ENCODE results near the gene SLC6A5. TPM values are rescaled to one million over a fixed set of nuclear protein-coding genes. Genes with fewer than 3 reads are reported as not detected.

Gene SLC6A5
- total RNA-seq, 6 experiments from 2014 or later: not detected

DNA sequence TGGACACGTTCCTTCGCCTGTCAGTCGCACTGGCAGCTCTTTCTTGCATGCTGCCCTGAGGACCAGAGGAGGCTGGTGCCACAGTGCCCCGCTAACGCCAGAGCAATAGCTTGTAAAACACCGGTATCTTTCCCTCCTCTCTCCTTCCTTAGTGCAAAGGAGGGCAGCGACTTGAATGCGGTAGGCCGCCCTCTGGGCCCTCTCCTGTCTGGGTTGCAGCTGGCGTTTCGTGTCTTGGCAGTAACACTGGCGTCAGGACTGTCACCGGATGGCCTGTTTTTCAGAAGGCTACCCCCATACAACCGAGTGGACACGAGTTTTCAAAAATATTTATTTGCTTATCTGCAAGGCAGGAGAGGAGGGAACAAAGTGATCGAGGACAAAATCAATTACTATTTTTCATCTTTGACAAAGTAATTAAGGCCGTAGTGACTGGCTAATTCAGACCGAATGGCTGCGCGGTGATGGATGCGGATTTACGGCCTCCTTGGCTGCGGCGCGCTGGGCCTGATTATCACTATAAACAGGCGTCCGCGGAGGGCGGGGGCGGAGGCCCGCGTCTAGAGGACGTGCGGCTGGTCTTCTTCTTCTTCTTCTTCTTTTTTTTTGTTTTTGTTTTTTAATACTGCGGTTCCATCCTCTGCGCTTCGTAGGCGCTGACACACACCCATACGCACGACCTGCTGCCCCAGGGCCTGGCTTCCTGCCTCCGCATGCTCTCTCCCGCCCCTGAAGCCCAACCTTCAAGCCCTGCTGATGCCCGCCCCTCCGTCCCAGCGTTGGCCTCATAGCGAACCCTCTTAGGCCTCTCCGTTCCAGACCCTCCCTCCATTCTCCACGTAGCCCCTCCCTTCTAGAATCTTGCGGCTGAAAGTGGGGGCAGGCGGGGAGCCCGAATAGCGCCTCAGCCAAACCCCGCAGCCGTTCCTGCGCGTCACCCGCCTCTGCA lies 2.9 kb upstream of the SLC6A5 start:
- TF ChIP-seq, protein P1, sequence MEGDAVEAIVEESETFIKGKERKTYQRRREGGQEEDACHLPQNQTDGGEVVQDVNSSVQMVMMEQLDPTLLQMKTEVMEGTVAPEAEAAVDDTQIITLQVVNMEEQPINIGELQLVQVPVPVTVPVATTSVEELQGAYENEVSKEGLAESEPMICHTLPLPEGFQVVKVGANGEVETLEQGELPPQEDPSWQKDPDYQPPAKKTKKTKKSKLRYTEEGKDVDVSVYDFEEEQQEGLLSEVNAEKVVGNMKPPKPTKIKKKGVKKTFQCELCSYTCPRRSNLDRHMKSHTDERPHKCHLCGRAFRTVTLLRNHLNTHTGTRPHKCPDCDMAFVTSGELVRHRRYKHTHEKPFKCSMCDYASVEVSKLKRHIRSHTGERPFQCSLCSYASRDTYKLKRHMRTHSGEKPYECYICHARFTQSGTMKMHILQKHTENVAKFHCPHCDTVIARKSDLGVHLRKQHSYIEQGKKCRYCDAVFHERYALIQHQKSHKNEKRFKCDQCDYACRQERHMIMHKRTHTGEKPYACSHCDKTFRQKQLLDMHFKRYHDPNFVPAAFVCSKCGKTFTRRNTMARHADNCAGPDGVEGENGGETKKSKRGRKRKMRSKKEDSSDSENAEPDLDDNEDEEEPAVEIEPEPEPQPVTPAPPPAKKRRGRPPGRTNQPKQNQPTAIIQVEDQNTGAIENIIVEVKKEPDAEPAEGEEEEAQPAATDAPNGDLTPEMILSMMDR (IDR thresholded peaks at IDR 0.05): no peak
- no peak for TF ChIP-seq POLR2A (IDR thresholded peaks at IDR 0.05)
- peaks cover 0 to 10% (median under 1%) of the 10 kb centered on the region in 4 donors for H3K4me1 ChIP-seq
- DNase-seq (no peak), ATAC-seq (no peak)
- H3K27me3 ChIP-seq: peaks cover 15 to 30% of the 10 kb centered on the region in 2 donors
- no peaks in the 10 kb centered on the region for H3K9me3 ChIP-seq
- intact Hi-C loops (cut with DNase I): no loop called here
- H3K36me3 ChIP-seq: no peaks in the 10 kb centered on the region
- no peak overlapping the region for H3K4me3 ChIP-seq
- no peak overlapping the region for H3K27ac ChIP-seq
- 7% methylated on average over 45 of the region's 57 CpGs for WGBS (ENCODE audit: insufficient coverage, low coverage, low lambda C conversion rate, missing lambda C conversion rate)

DNA sequence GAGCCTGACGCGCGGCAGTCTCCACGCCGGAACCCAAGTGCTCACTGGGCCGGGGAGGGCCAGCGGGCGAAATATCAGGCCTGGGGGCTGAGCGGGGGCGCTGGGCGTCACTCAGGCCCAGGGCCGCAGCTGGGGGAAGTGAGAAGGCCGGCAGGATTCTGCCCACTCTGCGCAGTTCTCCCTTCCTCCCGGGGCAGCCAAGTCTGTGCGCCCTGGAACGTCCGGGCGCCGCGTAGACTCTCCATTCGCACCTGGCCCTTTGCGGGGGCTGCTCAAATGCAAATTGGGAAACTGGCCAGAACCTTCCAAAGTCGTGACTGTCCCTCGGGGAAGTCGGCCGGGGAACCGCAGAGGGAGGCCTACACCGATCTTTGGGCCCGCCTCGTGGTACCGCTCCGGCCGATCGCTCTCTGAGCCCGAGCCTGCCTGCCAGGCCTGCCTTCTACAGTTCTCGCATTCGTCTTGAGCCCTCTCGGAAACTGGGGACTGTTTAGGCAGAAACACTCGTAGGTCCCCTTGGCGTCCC lies 2.2 kb upstream of the SLC6A5 start:
- H3K9me3 ChIP-seq: no peaks in the 10 kb centered on the region
- peaks cover 17 to 30% of the 10 kb centered on the region in 2 donors for H3K27me3 ChIP-seq
- no peak overlapping the region for H3K27ac ChIP-seq
- intact Hi-C loops (cut with DNase I): no loop called here
- H3K4me1 ChIP-seq: peaks cover 0 to 10% (median under 1%) of the 10 kb centered on the region in 4 donors
- no peak for ATAC-seq
- H3K4me3 ChIP-seq: no peak overlapping the region
- no peak for DNase-seq
- no peaks in the 10 kb centered on the region for H3K36me3 ChIP-seq
- TF ChIP-seq POLR2A (IDR thresholded peaks at IDR 0.05): no peak
- TF ChIP-seq, protein P1 (IDR thresholded peaks at IDR 0.05): no peak
- under 1% methylated on average over 18 of the region's 41 CpGs for WGBS (ENCODE audit: insufficient coverage, low coverage, low lambda C conversion rate, missing lambda C conversion rate)

DNA sequence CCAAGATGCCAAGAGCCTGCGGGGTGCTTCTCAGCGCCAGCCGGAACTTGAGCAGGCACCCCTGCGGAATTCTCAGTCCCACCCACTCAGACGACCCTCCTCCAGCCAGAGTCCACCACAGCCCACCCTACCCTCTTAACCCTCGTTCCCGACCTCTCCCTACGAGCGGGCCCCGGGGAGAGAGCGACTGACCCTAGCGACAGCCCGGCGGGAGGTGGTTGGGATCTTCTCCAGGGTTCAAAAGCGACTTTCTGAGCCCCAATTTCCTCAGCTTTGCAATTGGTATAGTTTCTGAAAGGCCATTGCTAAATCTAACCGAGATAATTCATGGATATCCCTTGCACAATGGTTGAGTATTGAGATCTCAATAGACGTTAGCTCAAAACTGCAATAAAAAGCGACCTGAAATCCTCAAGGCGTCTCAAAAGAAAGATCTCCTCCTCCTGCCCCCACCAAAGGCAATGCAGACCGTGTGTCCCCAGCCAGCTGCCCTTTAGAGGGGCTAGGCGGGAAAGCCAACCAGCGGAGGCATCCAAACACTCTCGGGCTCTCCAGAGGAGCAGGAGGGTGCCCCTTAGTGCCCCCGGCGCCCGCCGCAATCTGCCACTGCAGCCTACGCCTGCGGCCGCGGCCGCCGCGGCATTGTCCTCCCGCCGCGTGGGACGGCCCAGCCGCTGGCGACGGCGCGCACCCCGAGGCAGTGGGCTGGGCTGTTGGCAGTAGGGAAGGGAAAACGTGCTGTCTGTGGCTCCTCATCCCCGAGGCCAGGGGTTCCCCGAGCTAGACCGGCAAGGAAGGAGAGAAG lies 1.5 kb upstream of the SLC6A5 start:
- intact Hi-C loops (cut with DNase I): no loop called here
- Histone ChIP-seq H3K36me3 (no peaks in the 10 kb centered on the region), H3K27me3 (peaks cover 17 to 30% of the 10 kb centered on the region in 2 donors), H3K4me3 (no peak overlapping the region), H3K4me1 (peaks cover 0 to 6% (median 0%) of the 10 kb centered on the region in 4 donors), H3K9me3 (no peaks in the 10 kb centered on the region), H3K27ac (no peak overlapping the region)
- TF ChIP-seq, protein P1 (IDR thresholded peaks at IDR 0.05): no peak
- no peak for TF ChIP-seq POLR2A (IDR thresholded peaks at IDR 0.05)
- WGBS (ENCODE audit: insufficient coverage, low coverage, low lambda C conversion rate, missing lambda C conversion rate): 4% methylated on average over 21 of the region's 48 CpGs
- DNase-seq (no peak), ATAC-seq (no peak)

DNA sequence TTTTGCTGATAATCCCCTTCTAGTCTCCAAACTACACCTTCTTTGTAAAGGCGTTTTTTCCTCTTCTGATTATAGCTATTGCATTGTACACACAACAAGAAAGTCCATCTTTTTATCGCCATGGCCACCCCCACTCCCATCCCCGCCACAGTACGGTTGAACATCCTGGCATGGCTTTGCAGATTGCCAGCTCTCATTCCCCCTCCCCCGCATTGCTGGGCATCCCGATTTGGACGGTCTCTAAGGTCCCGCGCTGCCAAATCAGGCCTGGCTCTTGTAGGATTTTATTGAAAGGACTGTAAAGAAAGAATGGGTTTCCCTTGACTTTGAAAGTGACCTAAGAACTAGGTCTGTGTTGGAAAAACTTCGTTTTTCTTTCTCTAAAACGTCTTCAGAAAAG lies 916 bp upstream of the SLC6A5 start:
- Histone ChIP-seq H3K9me3 (no peaks in the 10 kb centered on the region), H3K4me1 (peaks cover 0 to 6% (median 0%) of the 10 kb centered on the region in 4 donors), H3K36me3 (no peaks in the 10 kb centered on the region), H3K4me3 (no peak overlapping the region), H3K27ac (no peak overlapping the region), H3K27me3 (peaks cover 17 to 30% of the 10 kb centered on the region in 2 donors)
- ATAC-seq (no peak), DNase-seq (no peak)
- TF ChIP-seq, protein P1 (IDR thresholded peaks at IDR 0.05): no peak
- TF ChIP-seq POLR2A (IDR thresholded peaks at IDR 0.05): no peak
- WGBS (ENCODE audit: insufficient coverage, low coverage, low lambda C conversion rate, missing lambda C conversion rate): 1% methylated on average over 11 of the region's 11 CpGs
- intact Hi-C loops (cut with DNase I): no loop called here
